Activated CD4-positive, alpha-beta T cell treated with anti-CD3 and anti-CD28 coated beads, Interleukin-2, amount 10 ng/mL, durations not matched to agents 24 days and 14 days (primary cell): ENCODE results near the gene TTC31. TPM values are rescaled to one million over a fixed set of nuclear protein-coding genes. Genes with fewer than 3 reads are reported as not detected.
"Not testable (repeated sequence)": the region's sequence is repeated elsewhere in the genome, so short reads cannot be mapped to it uniquely, and the experiment has no call there.

Experiments used
- DNase-seq: peaks from one replicate; pipeline ENCODE4 v3.0.0; 2022
- H3K27ac Mint-ChIP-seq: one replicate; pipeline ENCODE4 v1.8.0; 2022; ENCODE audit warnings: mild to moderate bottlenecking, mixed read lengths
- H3K27me3 Mint-ChIP-seq: one replicate; pipeline ENCODE4 v1.8.0; 2022; ENCODE audit warnings: mixed read lengths
- H3K36me3 Mint-ChIP-seq: one replicate; pipeline ENCODE4 v1.8.0; 2022; ENCODE audit warnings: low read depth, mild to moderate bottlenecking, mixed read lengths
- H3K4me1 Mint-ChIP-seq: one replicate; pipeline ENCODE4 v1.8.0; 2021; ENCODE audit warnings: mixed read lengths
- H3K4me3 Mint-ChIP-seq: one replicate; pipeline ENCODE4 v1.8.0; 2022; ENCODE audit warnings: mild to moderate bottlenecking, moderate library complexity, mixed read lengths
- H3K9me3 Mint-ChIP-seq: one replicate; pipeline ENCODE4 v1.8.0; 2021; ENCODE audit warnings: mixed read lengths
- intact Hi-C: fragments of 100-400 bp; cut with micrococcal nuclease; formaldehyde crosslinking; loops from one replicate; pipeline ENCODE4 v1.15.1; 2023
- total RNA-seq: library from RNA; stranded (reverse); gene quantifications from 2 replicates; pipeline ENCODE4 v1.2.3, GENCODE V29; 2022

The TTC31 gene
- total RNA-seq, 1 donor from 2014 or later, result 31.5 TPM

DNA sequence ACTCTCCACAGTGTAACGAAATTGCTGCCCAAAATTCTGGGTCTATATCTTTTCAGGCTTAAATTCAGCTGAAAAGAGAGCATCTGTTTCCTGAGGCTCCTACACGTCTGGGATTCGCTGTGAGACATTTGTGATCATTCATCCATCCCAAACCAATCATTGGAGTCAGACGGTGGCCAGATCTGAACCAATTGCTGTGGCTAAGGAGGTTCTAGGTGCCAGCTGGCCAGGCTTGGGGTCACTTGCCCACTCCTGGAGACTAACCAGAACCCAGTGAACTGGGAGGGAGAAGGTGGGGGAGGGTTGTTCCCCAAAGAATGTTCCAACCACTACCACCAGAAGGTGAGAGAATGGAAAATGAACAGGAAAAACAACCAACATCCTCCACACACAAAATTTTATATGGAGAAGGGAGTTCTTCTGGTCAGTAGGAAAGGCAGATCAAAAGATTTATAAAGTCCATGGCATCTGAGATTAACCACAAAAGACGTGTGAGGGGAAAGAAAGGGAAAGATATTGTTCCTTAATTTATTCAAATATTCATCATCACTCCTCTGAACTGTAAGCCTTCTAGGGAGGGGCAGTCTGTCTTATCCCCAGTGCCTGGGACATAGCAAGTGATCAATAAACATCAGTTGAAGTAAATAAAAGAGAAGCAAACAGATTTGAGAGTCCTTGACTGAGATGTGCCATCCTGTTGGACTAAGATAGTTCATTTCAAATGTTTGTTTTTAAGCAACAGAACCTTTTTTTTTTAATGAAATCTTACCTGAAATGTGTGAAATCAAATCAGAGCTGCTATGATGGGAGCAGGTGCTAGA, 38.2 kb upstream of the TTC31 start:
- Mint-ChIP-seq H3K4me3 (no peak overlapping the region), H3K27ac (no peak overlapping the region), H3K9me3 (no peaks in the 10 kb centered on the region), H3K36me3 (no peaks in the 10 kb centered on the region), H3K4me1 (peaks cover 10% of the 10 kb centered on the region), H3K27me3 (peaks cover 41% of the 10 kb centered on the region)
- DNase-seq, result no peak
- intact Hi-C loops, result no loop called here

DNA sequence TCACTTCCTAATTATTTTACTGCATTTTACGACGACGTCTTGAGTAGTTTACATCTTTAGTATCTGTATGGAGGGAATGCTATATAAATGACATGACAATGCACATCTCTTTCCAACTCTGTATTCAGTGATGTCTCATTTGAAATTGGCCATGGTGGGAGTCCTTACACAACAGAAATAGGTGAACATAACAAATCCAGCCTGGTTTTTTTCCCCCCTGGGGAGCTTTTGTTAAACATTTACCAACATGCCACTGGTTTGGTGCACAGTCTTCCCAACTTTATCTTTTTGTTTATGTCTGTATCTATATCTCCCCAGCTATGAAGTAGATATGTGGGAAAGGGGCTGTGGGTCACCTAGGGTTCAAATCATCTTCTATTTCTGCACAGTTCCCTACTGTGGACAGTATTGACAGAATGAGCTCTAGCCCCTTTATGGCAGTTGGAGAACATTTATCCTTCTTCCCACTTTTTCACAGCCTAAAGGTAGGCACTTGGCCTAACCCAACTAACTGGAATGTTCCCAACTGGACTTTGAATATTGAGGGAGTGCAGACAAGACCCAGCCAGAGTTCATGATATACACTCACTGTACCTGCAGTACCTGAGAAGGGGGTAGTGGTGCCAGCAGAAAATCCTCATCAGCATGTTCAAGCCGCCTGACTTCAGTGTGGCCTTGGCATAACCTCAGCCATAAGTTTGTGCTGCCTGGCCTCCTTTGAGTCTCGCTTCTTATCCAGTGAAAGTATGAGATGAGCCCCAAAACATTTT, 35.5 kb upstream of the TTC31 start:
- H3K27ac Mint-ChIP-seq, result no peak overlapping the region
- intact Hi-C loops, result no loop called here
- H3K4me3 Mint-ChIP-seq, result no peak overlapping the region
- no peak for DNase-seq
- no peaks in the 10 kb centered on the region for H3K36me3 Mint-ChIP-seq
- peaks cover 4% of the 10 kb centered on the region for H3K4me1 Mint-ChIP-seq
- H3K9me3 Mint-ChIP-seq, result no peaks in the 10 kb centered on the region
- peaks cover 26% of the 10 kb centered on the region for H3K27me3 Mint-ChIP-seq

DNA sequence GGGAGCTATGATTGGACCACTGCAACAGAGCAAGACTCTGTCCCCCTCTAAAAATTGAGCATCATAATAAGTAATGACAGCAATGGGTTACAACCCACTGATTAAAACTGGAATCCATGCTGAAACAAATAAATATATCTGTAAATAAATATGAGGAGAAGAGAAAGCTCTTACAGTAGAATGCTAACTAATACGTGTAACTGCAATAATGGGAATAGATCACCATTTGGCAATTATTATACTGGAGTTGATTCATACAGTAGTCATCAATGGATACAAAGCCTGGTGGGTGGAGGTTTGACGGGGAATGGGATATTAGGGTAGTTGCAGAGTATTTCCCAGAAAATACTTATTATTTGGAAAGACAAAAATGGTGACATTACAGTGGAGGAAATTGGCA, 34.1 kb upstream of the TTC31 start:
- Mint-ChIP-seq H3K4me3 (no peak overlapping the region), H3K4me1 (peaks cover 15% of the 10 kb centered on the region), H3K36me3 (no peaks in the 10 kb centered on the region), H3K27ac (no peak overlapping the region), H3K9me3 (no peaks in the 10 kb centered on the region), H3K27me3 (peaks cover 21% of the 10 kb centered on the region)
- intact Hi-C loops, result no loop called here
- DNase-seq, result no peak

DNA sequence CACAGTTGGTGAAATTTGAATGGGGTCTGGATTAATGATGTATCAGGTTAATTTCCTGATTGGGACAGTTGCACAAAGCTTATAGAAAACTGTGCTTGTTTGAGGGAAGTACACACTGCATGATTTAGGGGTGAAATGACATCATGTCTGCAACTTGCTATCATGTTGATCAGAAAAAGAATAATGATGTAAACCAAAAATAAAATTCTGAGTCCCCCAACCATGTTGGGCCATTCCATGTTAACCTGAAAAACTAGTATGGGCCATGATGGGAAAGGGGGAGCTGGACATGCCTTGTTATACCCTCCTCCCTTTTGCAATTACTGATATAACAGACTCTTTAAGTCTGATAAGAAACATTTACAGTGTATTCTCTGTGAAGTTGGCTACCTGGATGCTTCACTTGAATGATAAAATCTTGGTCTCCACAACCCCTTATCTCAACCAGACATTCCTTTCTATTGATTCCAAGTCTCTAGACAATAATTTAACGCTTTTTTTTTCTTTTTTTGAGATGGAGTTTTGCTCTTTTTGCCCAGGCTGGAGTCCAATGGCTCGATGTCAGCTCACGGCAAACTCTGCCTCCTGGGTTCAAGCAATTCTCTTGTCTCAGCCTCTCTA, 32.2 kb upstream of the TTC31 start:
- no peak for DNase-seq
- no peak overlapping the region for H3K27ac Mint-ChIP-seq
- no peak overlapping the region for H3K4me3 Mint-ChIP-seq
- no peaks in the 10 kb centered on the region for H3K9me3 Mint-ChIP-seq
- H3K27me3 Mint-ChIP-seq, result peaks cover 6% of the 10 kb centered on the region
- peaks cover 10% of the 10 kb centered on the region for H3K36me3 Mint-ChIP-seq
- peaks cover 26% of the 10 kb centered on the region for H3K4me1 Mint-ChIP-seq
- intact Hi-C loops, result no loop called here

DNA sequence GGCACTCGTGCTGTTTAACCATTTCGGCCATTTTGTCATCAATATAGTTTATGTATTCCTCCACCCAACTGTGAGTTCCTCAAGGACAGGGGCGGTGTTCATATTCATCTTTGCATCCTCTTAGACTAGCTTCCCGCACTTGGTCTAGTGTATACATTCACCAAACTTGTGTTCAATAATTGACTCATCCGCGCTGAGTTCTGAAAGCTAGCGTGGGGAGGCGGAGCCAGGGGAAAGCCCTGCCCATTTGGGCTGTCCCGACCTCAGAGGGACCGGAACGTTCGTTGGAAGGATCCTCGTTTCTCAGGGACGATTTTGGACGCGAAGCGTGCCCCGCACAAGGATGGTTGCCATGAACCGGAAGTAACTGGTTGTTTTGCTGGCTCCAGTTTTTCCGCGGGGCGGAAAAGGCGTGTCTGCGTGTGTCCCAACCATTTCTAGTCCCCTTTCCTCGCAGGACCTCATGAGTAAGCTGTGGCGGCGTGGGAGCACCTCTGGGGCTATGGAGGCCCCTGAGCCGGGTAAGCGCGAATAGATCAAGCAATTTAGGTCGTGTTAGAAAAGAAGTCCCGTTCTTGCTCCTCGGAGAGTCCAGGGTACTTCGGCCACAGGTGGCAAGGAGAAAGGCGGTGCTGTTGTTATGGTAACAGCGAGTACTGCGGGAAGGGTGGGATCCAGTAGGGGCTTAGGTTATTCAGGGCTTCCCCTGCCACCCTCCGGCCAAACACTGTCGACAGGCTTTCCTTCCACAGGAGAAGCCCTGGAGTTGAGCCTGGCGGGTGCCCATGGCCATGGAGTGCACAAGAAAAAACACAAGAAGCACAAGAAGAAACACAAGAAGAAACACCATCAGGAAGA, 28.0 kb upstream of the TTC31 start, which contains the start of gene INO80B:
Gene INO80B (plus strand): TSS at position 434 of the 858 bp plus-strand sequence. CDS start 30 bp downstream, at position 464.
- peaks cover 30% of the 10 kb centered on the region for H3K36me3 Mint-ChIP-seq
- peak within 1 kb of the TSS; percentile 100 for H3K4me3 Mint-ChIP-seq
- DNase-seq, result peak; percentile 100
- peaks cover 57% of the 10 kb centered on the region for H3K4me1 Mint-ChIP-seq
- no peaks in the 10 kb centered on the region for H3K9me3 Mint-ChIP-seq
- intact Hi-C loops, result loop anchor here (1.0 to 5.0 kb wide), 9 partner anchors 15 to 1223 kb away; partner anchors contain the start of genes ALMS1, AUP1, C2orf81 and CCT7
- no peaks in the 10 kb centered on the region for H3K27me3 Mint-ChIP-seq
- H3K27ac Mint-ChIP-seq, result peak within 1 kb of the TSS; percentile 97

GRCh38 chr2:74457129-74457548, 25.7 kb upstream of the TTC31 start:
- H3K9me3 Mint-ChIP-seq, result no peaks in the 10 kb centered on the region
- H3K36me3 Mint-ChIP-seq, result peaks cover 38% of the 10 kb centered on the region
- DNase-seq, result no peak
- intact Hi-C loops, result loop anchor here (1.0 to 5.0 kb wide), 3 partner anchors 8 to 1225 kb away; partner anchors contain the start of genes ALMS1, CCT7, MOGS and PRADC1
- peak overlapping the region; percentile 100 for H3K27ac Mint-ChIP-seq
- peaks cover 60% of the 10 kb centered on the region for H3K4me1 Mint-ChIP-seq
- peak overlapping the region; percentile 100 for H3K4me3 Mint-ChIP-seq
- no peaks in the 10 kb centered on the region for H3K27me3 Mint-ChIP-seq

GRCh38 chr2:74457549-74458131, 25.2 kb upstream of the TTC31 start:
- intact Hi-C loops, result loop anchor here (1.0 to 5.0 kb wide), 4 partner anchors 8 to 1225 kb away; partner anchors contain the start of genes ALMS1, CCT7, MOGS and MRPL53

DNA sequence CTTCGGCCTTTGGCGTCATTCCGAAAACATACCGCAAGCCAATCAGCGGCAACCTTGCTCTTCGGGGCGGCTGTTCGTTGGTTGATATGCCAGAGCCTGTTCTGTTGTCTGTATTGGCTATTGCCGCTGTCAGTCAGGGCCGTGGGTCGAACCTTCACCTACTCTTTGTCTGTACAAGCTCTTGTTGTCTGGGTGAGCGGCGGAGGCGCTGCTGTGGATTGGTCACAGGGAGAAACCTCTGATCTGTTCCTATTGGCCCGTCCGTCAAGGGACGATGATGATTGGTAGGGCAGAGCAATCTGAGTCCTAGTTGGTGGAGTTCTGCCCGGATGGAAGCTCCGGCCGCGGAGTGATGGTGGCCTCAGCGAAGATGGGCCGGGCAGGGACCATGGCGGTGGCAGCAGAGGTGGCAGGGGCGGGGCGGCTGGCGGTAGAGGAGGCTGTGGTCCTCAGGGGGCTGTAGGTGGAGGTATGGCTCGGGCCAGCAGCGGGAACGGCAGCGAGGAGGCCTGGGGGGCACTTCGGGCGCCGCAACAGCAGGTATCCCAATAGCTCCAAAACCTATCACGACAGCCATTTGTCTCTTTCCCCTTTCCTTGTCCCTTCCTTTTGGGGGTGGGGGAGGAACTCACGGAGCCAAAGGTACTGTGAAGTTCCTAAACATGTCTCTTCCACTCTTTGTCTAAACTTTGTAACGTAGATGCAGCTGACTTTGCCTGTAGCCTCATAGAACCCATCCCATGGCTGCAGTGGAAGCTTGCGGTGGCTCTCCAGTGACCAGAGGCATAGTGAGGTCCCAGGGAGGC, 24.5 kb upstream of the TTC31 start, which contains the start of gene WBP1:
Gene WBP1 (plus strand): TSS at position 307 of the 806 bp plus-strand sequence. CDS start 165 bp downstream, at position 472.
- peak within 1 kb of the TSS; percentile 100 for H3K27ac Mint-ChIP-seq
- H3K36me3 Mint-ChIP-seq, result peaks cover 48% of the 10 kb centered on the region
- intact Hi-C loops, result loop anchor here (1.0 to 5.0 kb wide), 3 partner anchors 14 to 1226 kb away; partner anchors contain the start of genes ALMS1, CCT7, MRPL53 and PRADC1
- no peaks in the 10 kb centered on the region for H3K27me3 Mint-ChIP-seq
- peaks cover 54% of the 10 kb centered on the region for H3K4me1 Mint-ChIP-seq
- peak within 1 kb of the TSS; percentile 100 for H3K4me3 Mint-ChIP-seq
- peak; percentile 99 for DNase-seq
- H3K9me3 Mint-ChIP-seq, result no peaks in the 10 kb centered on the region

More at GRCh38 chr2:74457549-74458131, 25.2 kb upstream of the TTC31 start:
- Mint-ChIP-seq H3K9me3 (no peaks in the 10 kb centered on the region), H3K4me1 (peaks cover 56% of the 10 kb centered on the region), H3K36me3 (peaks cover 41% of the 10 kb centered on the region), H3K27ac (peak overlapping the region; percentile 100), H3K4me3 (peak overlapping the region; percentile 100), H3K27me3 (no peaks in the 10 kb centered on the region)
- peak; percentile 93 for DNase-seq

DNA sequence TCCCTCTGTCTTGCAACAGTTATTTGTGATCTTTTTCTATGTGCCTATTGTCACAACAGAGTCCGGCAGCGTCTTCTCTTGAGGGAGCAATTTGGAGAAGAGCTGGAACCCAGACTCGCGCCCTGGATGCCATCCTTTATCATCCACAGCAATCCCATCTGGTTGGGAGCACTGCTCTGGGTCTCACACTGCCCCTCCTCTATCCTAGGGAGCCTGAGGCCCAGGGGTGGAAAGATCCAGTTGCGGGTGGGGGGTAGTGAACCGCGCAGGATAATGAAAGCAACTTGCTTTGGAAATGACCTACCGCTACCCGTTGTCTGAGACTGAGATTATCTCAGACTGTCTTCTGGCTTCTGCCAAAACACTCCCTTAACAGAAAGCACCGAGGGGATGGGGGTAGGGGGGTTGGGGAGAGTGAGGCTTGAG, 23.9 kb upstream of the TTC31 start:
- Mint-ChIP-seq H3K4me3 (peak overlapping the region; percentile 100), H3K9me3 (no peaks in the 10 kb centered on the region), H3K27ac (peak overlapping the region; percentile 100), H3K27me3 (no peaks in the 10 kb centered on the region), H3K36me3 (peaks cover 50% of the 10 kb centered on the region), H3K4me1 (peaks cover 54% of the 10 kb centered on the region)
- intact Hi-C loops, result loop anchor here (1.0 to 5.0 kb wide), 3 partner anchors 13 to 1227 kb away; partner anchors contain the start of genes ALMS1, CCT7, MRPL53 and PRADC1
- peak; percentile 77 for DNase-seq

- H3K4me1 Mint-ChIP-seq, result peaks cover 53% of the 10 kb centered on the region
- peaks cover 52% of the 10 kb centered on the region for H3K36me3 Mint-ChIP-seq
- DNase-seq, H3K9me3 Mint-ChIP-seq, H3K27me3 Mint-ChIP-seq: not testable (repeated sequence)
- H3K4me3 Mint-ChIP-seq, result peak overlapping the region; percentile 100
- H3K27ac Mint-ChIP-seq, result peak overlapping the region; percentile 72
- intact Hi-C loops, result loop anchor here (5.0 kb wide), 2 partner anchors 1072 to 1227 kb away; partner anchors contain the start of genes ALMS1, CCT7 and PRADC1
Observed at GRCh38 chr2:74459503-74460118, 23.3 kb upstream of the TTC31 start.

DNA sequence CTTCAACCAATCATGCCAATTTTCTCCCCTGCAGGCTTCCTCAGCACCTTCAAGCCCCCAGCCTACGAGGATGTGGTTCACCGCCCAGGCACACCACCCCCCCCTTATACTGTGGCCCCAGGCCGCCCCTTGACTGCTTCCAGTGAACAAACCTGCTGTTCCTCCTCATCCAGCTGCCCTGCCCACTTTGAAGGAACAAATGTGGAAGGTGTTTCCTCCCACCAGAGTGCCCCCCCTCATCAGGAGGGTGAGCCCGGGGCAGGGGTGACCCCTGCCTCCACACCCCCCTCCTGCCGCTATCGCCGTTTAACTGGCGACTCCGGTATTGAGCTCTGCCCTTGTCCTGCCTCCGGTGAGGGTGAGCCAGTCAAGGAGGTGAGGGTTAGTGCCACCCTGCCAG, 22.7 kb upstream of the TTC31 start:
- peaks cover 47% of the 10 kb centered on the region for H3K36me3 Mint-ChIP-seq

More for the DNA sequence above, 22.7 kb upstream of the TTC31 start:
- peaks cover 48% of the 10 kb centered on the region for H3K4me1 Mint-ChIP-seq
- H3K27me3 Mint-ChIP-seq, H3K27ac Mint-ChIP-seq, DNase-seq, intact Hi-C loops, H3K9me3 Mint-ChIP-seq: not testable (repeated sequence)
- H3K4me3 Mint-ChIP-seq, result peak overlapping the region; percentile 100
